ENCODE data around the gene HPX.

DNA sequence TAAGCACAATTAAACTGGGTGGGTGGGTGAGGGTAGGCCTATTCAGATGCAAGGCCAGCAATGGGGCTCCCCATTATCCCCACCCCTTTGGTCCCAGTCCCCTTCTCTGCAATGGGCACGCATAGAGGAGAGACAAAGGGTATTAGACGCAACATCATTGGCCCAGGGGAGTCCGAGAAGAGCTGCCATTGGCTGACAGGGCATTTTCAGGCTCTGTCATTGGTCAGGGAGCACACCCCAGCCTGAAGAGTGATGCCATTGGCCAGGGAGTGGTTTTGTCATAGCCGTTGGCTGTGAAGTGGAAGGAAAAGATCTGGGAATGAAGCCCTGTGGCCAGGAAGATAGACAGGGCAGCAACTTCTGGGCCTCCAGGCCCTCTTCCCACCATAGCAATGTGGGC lies 35.8 kb upstream of the HPX start:
- TF ChIP-seq EZH2 (IDR thresholded peaks at IDR 0.05) = no peak
- no peak for TF ChIP-seq POLR2AphosphoS5 (IDR thresholded peaks at IDR 0.05; ENCODE audit: borderline replicate concordance, low read depth, low read length)

All from SK-N-MC (cell line).